GM12878 (cell line): ENCODE data around the gene TLR10. TPM values are rescaled to one million over a fixed set of nuclear protein-coding genes. Genes with fewer than 3 reads are reported as not detected.
A peak's percentile ranks its signal among the peaks of the same experiment; 100 is the strongest.

Experiments used
- ATF7 ChIP-seq: fragments of 450-650 bp; IDR thresholded peaks from 2 replicates; pipeline ENCODE4 v1.6.1; 2016; ENCODE audit warnings: low read depth, mild to moderate bottlenecking
- BCL11A ChIP-seq: IDR thresholded peaks from 2 replicates; pipeline ENCODE4 v1.6.1; 2011; ENCODE audit warnings: low read depth, low read length
- CHD1 ChIP-seq: IDR thresholded peaks from 2 replicates; pipeline ENCODE4 v1.6.1; 2012; ENCODE audit warnings: low read depth, low read length, improper control_type of control experiment
- CREB1 ChIP-seq: IDR thresholded peaks from 2 replicates; pipeline ENCODE4 v1.6.1; 2012; ENCODE audit warnings: low read depth, mild to moderate bottlenecking, inconsistent platforms
- ESRRA ChIP-seq: IDR thresholded peaks from 2 replicates; pipeline ENCODE4 v1.6.1; 2012; ENCODE audit warnings: mild to moderate bottlenecking, low read length, improper control_type of control experiment
- GATAD2B ChIP-seq: fragments of 450-650 bp; conservative IDR thresholded peaks from 2 replicates; pipeline ENCODE4 v1.6.1; 2017; ENCODE audit warnings: low read depth, mild to moderate bottlenecking, moderate library complexity
- JUNB ChIP-seq: IDR thresholded peaks from 2 replicates; pipeline ENCODE4 v1.6.1; 2016; ENCODE audit warnings: antibody characterized with exemption, mild to moderate bottlenecking
- MYB ChIP-seq: fragments of 150-350 bp; IDR thresholded peaks from 2 replicates; pipeline ENCODE4 v1.6.1; 2014; ENCODE audit warnings: mild to moderate bottlenecking, low read depth, low read length, borderline replicate concordance
- NFIC ChIP-seq: IDR thresholded peaks from 2 replicates; pipeline ENCODE4 v1.6.1; 2012; ENCODE audit warnings: low read depth, mild to moderate bottlenecking, inconsistent platforms, low read length, moderate library complexity
- POU2F2 ChIP-seq: IDR thresholded peaks from 3 replicates; pipeline ENCODE4 v1.6.1; 2011; ENCODE audit warnings: low read depth, mild to moderate bottlenecking, low read length, borderline replicate concordance
- RAD21 ChIP-seq: IDR thresholded peaks from 2 replicates; pipeline ENCODE4 v1.6.1; 2011; ENCODE audit warnings: mild to moderate bottlenecking, low read depth, low read length, moderate library complexity; ENCODE audit not compliant: insufficient read depth
- SMC3 ChIP-seq: IDR thresholded peaks from 2 replicates; pipeline ENCODE4 v1.6.1; 2011; ENCODE audit warnings: low read length, improper control_type of control experiment, borderline replicate concordance
- SRF ChIP-seq, 2 experiments: IDR thresholded peaks; 2 replicates each; pipeline ENCODE4 v1.6.1; 2011; ENCODE audit warnings: low read depth in 2 of 2, low read length in 2 of 2, mild to moderate bottlenecking in 1 of 2, moderate library complexity in 1 of 2
- WRNIP1 ChIP-seq: IDR thresholded peaks from 2 replicates; pipeline ENCODE4 v1.6.1; 2011; ENCODE audit warnings: low read depth, low read length, improper control_type of control experiment, borderline replicate concordance
- ZZZ3 ChIP-seq: IDR thresholded peaks from 2 replicates; pipeline ENCODE4 v1.6.1; 2011; ENCODE audit warnings: low read depth; ENCODE audit not compliant: control insufficient read depth, insufficient read length
- polyA plus RNA-seq, 11 experiments: library from polyadenylated mRNA; depleted of rRNA in 4 of 11; unstranded in 6 of 11; stranded (reverse) in 5 of 11; fragments of >200 nt; fragmentation: Nextera tagmentation in 4 of 11; fragmentation: Illumina TruSeq in 1 of 11; extraction: Ambion mirVana in 4 of 11; extraction: Trizol in 1 of 11; gene quantifications; 1 replicate in 1 of 11; 2 replicates in 10 of 11; pipeline versions ENCODE4 v1.2.1 to v1.2.3, GENCODE V29; 2011 to 2016; ENCODE audit warnings: inconsistent platforms in 2 of 11, missing spikeins in 2 of 11, low read depth in 1 of 11
- total RNA-seq, 4 experiments: library from RNA; depleted of rRNA in 3 of 4; stranded (reverse); fragments of >200 nt in 3 of 4; fragmentation: Illumina TruSeq in 1 of 4; extraction: Trizol in 1 of 4; gene quantifications; 2 replicates each; pipeline versions ENCODE4 v1.2.1 to v1.2.3, GENCODE V29; 2013 to 2021
- TF ChIP-seq, protein P1 (sequence below): IDR thresholded peaks from 2 replicates; pipeline ENCODE4 v1.6.1; 2012; ENCODE audit warnings: improper control_type of control experiment, low read depth, low read length; ENCODE audit not compliant: insufficient replicate concordance
- TF ChIP-seq, protein P2 (sequence below): fragments of 450-650 bp; IDR thresholded peaks from 2 replicates; pipeline ENCODE4 v1.6.1; 2017; ENCODE audit warnings: mild to moderate bottlenecking, moderate library complexity
- TF ChIP-seq, protein P3 (sequence below): IDR thresholded peaks from 2 replicates; pipeline ENCODE4 v1.6.1; 2011; ENCODE audit warnings: low read depth, mild to moderate bottlenecking, low read length, moderate library complexity, borderline replicate concordance; ENCODE audit errors: extremely low read depth

The TLR10 gene
- total and polyA plus RNA-seq, 10 of the 15 experiments (the other 5 are each of a cell fraction or from before 2014, with no cell fraction given): 31.5 to 149 (median 64.9) TPM

DNA sequence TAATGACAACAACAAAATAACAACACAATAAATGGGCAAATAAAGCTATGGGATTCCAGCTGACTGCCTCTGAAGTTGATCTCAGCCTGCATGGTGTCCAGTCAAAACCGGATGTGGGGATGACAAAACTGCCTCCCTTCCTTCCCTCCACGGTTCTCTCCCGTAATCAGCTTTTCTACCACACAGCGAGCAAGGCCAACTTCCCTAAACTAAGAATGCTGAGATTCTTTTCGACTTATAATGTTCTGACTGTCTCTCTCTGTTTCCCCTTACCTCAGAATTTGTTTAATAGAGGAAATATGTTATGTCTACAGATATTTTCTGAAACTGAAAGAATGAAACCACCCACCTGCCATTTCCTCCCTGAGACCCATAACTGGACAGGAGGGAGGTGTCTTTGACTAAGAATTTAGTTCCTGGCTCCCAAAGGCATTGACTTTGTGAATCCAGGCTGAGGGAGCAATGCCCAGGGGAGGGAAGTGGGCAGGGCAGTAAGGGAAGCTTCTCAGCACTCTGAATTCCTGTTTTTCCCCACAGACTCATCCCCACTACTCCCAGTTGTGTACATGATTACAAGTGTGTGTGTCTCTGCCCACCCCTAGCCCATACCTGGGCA lies 22.8 kb upstream of the TLR10 start (continued):
- TF ChIP-seq, protein P1, sequence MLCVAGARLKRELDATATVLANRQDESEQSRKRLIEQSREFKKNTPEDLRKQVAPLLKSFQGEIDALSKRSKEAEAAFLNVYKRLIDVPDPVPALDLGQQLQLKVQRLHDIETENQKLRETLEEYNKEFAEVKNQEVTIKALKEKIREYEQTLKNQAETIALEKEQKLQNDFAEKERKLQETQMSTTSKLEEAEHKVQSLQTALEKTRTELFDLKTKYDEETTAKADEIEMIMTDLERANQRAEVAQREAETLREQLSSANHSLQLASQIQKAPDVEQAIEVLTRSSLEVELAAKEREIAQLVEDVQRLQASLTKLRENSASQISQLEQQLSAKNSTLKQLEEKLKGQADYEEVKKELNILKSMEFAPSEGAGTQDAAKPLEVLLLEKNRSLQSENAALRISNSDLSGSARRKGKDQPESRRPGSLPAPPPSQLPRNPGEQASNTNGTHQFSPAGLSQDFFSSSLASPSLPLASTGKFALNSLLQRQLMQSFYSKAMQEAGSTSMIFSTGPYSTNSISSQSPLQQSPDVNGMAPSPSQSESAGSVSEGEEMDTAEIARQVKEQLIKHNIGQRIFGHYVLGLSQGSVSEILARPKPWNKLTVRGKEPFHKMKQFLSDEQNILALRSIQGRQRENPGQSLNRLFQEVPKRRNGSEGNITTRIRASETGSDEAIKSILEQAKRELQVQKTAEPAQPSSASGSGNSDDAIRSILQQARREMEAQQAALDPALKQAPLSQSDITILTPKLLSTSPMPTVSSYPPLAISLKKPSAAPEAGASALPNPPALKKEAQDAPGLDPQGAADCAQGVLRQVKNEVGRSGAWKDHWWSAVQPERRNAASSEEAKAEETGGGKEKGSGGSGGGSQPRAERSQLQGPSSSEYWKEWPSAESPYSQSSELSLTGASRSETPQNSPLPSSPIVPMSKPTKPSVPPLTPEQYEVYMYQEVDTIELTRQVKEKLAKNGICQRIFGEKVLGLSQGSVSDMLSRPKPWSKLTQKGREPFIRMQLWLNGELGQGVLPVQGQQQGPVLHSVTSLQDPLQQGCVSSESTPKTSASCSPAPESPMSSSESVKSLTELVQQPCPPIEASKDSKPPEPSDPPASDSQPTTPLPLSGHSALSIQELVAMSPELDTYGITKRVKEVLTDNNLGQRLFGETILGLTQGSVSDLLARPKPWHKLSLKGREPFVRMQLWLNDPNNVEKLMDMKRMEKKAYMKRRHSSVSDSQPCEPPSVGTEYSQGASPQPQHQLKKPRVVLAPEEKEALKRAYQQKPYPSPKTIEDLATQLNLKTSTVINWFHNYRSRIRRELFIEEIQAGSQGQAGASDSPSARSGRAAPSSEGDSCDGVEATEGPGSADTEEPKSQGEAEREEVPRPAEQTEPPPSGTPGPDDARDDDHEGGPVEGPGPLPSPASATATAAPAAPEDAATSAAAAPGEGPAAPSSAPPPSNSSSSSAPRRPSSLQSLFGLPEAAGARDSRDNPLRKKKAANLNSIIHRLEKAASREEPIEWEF: no peak
- TF ChIP-seq RAD21 (peak; percentile 21; the same call in 1 of the 2 replicates), CREB1 (peak; percentile 67), ZZZ3 (no peak), SMC3 (no peak; the same call in 1 of the 2 replicates), ATF7 (peak; percentile 92), MYB (no peak), ESRRA (no peak), NFIC (peak; percentile 92), BCL11A (peak; percentile 40), JUNB (peak; percentile 73), POU2F2 (peak; percentile 86; the same call in 2 of the 3 replicates), SRF (IDR thresholded peaks at IDR 0.05; ENCODE audit: low read depth in 2 of 2, low read length in 2 of 2) (peak in 1 of 2 experiments; percentile 63; a peak in 1 of 4 replicates), GATAD2B (no peak; the same call in none of the 2 replicates), WRNIP1 (0 out of 2 replicates have a peak, but pooled peaks have one; percentile 11), CHD1 (no peak)
- TF ChIP-seq, protein P2, sequence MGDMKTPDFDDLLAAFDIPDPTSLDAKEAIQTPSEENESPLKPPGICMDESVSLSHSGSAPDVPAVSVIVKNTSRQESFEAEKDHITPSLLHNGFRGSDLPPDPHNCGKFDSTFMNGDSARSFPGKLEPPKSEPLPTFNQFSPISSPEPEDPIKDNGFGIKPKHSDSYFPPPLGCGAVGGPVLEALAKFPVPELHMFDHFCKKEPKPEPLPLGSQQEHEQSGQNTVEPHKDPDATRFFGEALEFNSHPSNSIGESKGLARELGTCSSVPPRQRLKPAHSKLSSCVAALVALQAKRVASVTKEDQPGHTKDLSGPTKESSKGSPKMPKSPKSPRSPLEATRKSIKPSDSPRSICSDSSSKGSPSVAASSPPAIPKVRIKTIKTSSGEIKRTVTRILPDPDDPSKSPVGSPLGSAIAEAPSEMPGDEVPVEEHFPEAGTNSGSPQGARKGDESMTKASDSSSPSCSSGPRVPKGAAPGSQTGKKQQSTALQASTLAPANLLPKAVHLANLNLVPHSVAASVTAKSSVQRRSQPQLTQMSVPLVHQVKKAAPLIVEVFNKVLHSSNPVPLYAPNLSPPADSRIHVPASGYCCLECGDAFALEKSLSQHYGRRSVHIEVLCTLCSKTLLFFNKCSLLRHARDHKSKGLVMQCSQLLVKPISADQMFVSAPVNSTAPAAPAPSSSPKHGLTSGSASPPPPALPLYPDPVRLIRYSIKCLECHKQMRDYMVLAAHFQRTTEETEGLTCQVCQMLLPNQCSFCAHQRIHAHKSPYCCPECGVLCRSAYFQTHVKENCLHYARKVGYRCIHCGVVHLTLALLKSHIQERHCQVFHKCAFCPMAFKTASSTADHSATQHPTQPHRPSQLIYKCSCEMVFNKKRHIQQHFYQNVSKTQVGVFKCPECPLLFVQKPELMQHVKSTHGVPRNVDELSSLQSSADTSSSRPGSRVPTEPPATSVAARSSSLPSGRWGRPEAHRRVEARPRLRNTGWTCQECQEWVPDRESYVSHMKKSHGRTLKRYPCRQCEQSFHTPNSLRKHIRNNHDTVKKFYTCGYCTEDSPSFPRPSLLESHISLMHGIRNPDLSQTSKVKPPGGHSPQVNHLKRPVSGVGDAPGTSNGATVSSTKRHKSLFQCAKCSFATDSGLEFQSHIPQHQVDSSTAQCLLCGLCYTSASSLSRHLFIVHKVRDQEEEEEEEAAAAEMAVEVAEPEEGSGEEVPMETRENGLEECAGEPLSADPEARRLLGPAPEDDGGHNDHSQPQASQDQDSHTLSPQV: no peak
- TF ChIP-seq, protein P3, sequence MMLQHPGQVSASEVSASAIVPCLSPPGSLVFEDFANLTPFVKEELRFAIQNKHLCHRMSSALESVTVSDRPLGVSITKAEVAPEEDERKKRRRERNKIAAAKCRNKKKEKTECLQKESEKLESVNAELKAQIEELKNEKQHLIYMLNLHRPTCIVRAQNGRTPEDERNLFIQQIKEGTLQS: no peak
